Measurements from ENCODE around the gene ZMIZ1.

DNA sequence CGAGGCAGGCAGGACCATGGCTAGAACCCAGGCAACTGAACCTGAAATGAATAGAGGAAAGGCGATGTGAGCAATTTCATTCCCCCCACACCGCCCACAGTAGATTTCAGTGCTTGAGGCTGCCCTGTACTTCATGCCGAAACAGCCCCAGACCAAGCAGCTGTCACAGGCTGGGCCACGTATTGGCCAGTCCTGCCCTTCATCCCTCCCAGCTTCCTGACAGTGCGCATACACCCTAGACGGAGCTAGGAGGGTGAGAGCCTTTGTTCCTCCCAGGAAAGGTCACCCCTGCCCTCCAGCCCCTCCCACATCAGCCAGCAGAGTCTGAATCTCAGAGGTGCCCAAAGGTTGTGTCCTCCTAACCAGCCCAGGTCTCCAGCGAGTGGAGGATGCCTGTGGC is 98.8 kb downstream of the ZMIZ1 start:
- TF ChIP-seq, protein P1, sequence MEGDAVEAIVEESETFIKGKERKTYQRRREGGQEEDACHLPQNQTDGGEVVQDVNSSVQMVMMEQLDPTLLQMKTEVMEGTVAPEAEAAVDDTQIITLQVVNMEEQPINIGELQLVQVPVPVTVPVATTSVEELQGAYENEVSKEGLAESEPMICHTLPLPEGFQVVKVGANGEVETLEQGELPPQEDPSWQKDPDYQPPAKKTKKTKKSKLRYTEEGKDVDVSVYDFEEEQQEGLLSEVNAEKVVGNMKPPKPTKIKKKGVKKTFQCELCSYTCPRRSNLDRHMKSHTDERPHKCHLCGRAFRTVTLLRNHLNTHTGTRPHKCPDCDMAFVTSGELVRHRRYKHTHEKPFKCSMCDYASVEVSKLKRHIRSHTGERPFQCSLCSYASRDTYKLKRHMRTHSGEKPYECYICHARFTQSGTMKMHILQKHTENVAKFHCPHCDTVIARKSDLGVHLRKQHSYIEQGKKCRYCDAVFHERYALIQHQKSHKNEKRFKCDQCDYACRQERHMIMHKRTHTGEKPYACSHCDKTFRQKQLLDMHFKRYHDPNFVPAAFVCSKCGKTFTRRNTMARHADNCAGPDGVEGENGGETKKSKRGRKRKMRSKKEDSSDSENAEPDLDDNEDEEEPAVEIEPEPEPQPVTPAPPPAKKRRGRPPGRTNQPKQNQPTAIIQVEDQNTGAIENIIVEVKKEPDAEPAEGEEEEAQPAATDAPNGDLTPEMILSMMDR (IDR thresholded peaks at IDR 0.05 in 4 of 5, conservative IDR thresholded peaks at IDR 0.05 in 1 of 5) = no peak
- TF ChIP-seq POLR2A (IDR thresholded peaks at IDR 0.05) = no peak

Measured in gastrocnemius medialis (tissue), 4 donors.